HG03378 (cell line): ENCODE data around the gene DYNC2I2.
"Not testable (repeated sequence)": the region's sequence is repeated elsewhere in the genome, so short reads cannot be mapped to it uniquely, and the experiment has no call there.

Source experiments
- ATAC-seq: cut with Tn5 transposase; IDR thresholded peaks from one replicate; pipeline ENCODE4 v1.9.1; 2021; ENCODE audit warnings: mild to moderate bottlenecking, moderate library complexity; ENCODE audit not compliant: unreplicated experiment

Gene DYNC2I2

GRCh38 chr9:128687453-128687852, 30.8 kb upstream of the DYNC2I2 start:
- ATAC-seq: no peak

- no peak for ATAC-seq
Observed at GRCh38 chr9:128685636-128686489, 29.2 kb upstream of the DYNC2I2 start.

DNA sequence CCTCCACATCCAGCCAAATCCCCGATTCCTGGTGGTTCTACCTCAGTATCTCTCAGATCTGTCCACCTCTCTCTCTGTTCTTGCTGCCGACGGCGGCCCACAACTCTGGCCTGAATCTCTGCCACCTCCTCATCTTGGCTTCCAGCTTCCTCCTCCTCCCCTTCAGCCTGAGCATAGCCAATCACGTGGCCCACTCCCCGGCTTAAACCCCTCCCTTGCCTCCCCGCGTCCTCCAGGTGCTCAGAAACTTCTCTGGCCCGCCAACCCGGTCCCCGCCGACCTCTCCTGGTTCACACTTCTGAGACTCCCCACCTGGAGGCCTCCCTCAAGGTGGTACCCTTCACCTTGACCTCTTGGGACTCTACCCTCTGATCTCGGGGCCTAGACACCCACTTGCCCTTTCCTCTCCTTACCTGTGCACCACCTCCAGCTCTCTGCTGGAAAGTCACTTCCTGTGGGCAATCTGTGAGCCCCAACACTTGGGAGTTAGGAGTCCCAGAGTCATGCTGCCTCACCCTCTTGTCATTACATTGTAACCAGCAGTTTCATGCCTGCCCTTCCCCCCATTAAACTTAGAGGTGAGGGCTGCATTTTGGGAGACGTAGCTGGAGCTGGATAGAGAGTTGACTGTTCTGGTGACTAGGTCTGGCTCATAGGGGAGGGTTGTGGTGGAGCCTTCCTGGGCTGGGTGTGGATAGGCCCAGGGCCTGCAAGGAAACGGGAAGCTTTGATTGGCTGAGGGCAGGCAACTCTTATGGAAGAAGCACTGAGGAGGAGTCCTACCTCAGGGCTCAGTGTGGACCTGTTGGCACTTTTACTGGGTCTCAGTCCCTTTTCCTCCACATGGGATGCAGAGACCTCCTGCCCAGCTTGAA, 27.9 kb upstream of the DYNC2I2 start:
- no peak for ATAC-seq

DNA sequence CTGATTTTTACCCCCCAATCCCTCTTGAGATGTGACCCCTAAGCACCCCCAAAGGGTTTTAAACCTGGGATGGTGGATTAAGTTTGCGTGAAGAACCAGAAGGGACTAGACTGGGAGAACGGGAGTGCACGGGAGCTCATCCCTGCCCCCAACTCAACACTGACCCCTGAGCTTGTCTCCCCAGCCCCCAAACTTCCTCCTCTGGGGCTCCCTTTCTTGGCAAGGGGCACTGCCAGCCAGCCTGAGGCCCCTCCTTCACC, 27.3 kb upstream of the DYNC2I2 start:
- no peak for ATAC-seq

GRCh38 chr9:128683340-128684064, 26.9 kb upstream of the DYNC2I2 start:
- ATAC-seq: no peak

- ATAC-seq: no peak
Observed at GRCh38 chr9:128677794-128678193, 21.1 kb upstream of the DYNC2I2 start.

DNA sequence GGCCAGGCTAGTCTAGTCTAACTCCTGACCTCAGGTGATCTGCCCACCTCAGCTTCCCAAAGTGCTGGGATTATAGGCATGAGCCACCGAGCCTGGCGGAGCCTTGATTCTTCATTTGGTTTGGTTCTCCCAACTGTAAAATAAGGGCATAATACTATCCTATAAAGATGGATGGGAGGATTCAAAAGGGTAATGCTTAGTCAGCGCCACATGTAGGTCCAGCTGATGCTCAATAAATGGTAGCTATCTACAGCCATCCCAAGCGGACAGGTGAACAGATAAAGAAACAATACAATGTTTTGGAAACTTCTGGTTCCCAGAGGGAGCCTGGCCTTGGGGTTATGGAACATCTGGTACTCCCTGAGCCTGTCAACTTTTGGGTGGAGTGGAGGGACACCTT, 18.7 kb upstream of the DYNC2I2 start:
- no peak for ATAC-seq

DNA sequence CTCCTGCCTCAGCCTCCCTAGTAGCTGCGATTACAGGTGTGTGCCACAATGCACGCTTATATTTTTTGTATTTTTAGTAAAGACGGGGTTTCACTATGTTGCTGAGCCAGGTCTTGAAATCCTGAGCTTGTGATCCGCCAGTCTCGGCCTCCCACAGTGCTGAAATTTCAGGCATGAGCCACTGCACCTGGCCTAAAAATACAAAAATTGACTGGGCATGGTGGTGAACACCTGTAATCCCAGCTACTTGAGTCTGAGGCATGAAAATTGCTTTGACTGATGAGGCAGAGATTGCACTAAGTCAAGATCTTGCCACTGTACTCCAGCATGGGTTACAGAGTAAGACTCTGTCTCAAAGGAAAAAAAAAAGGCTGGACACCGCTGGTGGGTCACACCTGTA, 13.1 kb upstream of the DYNC2I2 start:
- no peak for ATAC-seq

DNA sequence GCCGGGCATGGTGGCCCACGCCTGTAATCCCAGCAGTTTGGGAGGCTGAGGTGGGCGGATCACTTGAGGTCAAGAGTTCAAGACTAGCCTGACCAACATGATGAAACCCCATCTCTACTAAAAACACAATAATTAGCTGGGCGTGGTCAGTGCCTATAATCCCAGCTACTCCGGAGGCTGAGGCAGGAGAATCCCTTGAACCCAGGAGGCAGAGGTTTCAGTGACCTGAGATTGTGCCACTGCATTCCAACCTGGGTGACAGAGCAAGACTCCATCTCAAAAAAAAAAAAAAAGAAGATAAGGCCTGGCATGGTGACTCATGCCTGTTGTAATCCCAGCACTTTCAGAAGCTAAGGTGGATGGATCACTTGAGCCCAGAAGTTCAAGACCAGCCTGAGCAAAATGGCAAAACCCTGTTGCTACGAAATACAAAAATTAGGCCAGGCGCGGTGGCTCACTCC, 9.9 kb upstream of the DYNC2I2 start:
- not testable (repeated sequence) for ATAC-seq

- no peak for ATAC-seq
Observed at GRCh38 chr9:128657796-128658195, 1.1 kb upstream of the DYNC2I2 start.

GRCh38 chr9:128657344-128657704, 677 bp upstream of the DYNC2I2 start:
- no peak for ATAC-seq

DNA sequence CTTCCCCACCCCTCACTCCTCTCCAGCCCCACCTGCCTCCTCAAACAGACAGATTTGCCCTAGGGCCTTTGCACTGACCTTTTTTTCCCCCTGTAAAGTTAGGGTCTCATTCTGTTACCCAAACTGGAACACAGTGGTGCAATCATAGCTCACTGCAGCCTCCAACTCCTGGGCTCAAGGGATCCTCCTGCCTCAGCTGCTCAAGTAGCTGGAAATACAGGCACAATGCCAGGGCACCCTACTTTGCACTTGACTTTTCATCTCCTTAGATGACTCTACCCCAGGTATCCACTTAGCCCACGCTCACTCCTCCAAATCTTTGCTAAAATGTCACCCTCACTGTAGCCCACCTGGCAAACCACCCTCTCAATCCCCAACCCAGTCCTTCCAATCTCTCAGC, 2.2 kb downstream of the DYNC2I2 start:
- no peak for ATAC-seq

DNA sequence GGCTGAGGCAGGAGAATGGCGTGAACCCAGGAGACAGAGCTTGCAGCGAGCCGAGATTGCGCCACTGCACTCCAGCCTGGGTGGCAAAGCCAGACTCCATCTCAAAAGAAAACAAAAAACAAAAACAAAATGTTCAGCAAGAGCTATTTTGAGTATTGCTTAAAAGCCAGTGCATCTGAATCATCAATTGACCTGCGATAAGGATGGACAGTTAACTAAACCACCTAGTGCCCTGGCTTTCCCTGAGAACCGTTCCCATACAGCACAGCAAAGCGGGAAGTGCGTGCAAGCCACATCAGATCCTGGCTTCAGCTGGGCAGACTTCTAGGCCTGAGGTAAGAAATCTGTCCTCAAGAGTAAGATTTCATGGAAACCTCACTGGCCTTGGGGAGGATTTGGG, 2.7 kb downstream of the DYNC2I2 start:
- no peak for ATAC-seq

DNA sequence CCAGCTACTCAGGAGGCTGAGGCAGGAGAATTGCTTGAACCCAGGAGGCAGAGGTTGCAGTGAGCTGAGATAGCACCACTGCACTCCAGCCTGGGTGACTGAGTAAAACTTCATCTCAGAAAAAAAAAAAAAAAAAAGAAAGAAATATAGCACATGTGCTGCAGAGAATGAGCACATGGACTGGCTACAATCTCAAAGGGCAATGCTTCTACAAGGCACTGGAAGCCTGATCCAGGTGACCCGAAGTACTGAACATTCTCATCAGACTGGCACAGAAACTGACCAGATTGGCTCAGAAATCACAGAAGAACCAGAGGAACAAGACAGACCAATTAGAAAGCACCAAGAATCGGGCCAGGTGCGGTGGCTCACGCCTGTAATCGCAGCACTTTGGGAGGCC, 4.8 kb downstream of the DYNC2I2 start:
- ATAC-seq: no peak

- not testable (repeated sequence) for ATAC-seq
Observed at GRCh38 chr9:128648206-128648605, 8.4 kb downstream of the DYNC2I2 start.

- peak; percentile 67 for ATAC-seq
Observed at GRCh38 chr9:128643519-128644300, 12.9 kb downstream of the DYNC2I2 start.

GRCh38 chr9:128642675-128643245, 13.9 kb downstream of the DYNC2I2 start:
- ATAC-seq: no peak

- ATAC-seq: no peak
Observed at GRCh38 chr9:128640603-128641002, 16.0 kb downstream of the DYNC2I2 start.

GRCh38 chr9:128638580-128638979, 18.1 kb downstream of the DYNC2I2 start:
- ATAC-seq: no peak

DNA sequence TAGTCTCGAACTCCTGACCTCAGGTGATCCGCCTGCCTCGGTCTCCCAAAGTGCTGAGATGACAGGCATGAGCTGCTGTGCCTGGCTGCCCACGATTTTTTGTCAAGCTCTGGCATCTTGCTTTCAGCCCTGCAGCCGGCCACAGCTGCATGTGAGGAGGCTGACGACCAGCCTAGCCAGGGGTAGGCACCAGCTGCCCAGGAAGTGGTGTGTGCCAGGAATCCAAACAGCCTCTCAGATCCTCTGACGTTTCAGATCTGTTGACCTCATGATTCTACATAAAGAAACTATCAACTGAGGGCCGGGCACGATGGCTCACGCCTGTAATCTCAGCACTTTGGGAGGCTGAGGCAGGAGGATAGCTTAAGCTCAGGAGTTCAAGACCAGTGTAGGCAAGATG, 19.0 kb downstream of the DYNC2I2 start:
- no peak for ATAC-seq
